HEK293 (cell line): ENCODE results near the gene MTCL1.

Experiments
- ZFP41 ChIP-seq: fragments of 450-650 bp; formaldehyde crosslinking; IDR thresholded peaks from 2 replicates; pipeline ENCODE4 v1.5.1; 2016; ENCODE audit warnings: missing biosample characterization, missing genetic modification characterization, borderline replicate concordance
- ZNF175 ChIP-seq: fragments of 450-650 bp; formaldehyde crosslinking; IDR thresholded peaks from 2 replicates; pipeline ENCODE4 v1.5.1; 2016; ENCODE audit warnings: missing biosample characterization, missing genetic modification characterization
- TF ChIP-seq, protein P1 (sequence below): fragments of 450-650 bp; formaldehyde crosslinking; IDR thresholded peaks from 2 replicates; pipeline ENCODE4 v1.5.1; 2016; ENCODE audit warnings: missing biosample characterization, missing genetic modification characterization

DNA sequence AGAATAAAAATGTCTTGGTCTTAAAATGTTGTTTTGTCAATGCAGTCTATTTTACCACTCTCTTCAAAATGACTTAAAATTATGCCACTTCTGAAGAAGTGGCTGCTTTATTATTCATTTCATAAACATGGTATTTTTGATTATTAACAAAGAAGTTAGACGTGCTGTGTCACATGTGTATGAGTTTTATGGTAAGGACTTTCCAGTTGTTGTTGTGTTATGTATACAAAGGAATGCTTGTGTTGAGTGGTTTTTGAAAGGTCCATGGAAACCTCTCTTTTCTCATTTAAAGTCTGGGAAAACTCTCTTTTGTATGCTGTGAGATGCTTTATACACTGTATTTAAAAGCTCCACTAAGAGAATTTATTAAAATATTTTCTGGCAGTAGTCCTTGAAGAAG, 116.2 kb downstream of the MTCL1 start:
- no peak for TF ChIP-seq ZFP41 (tag by site-specific recombination)
- TF ChIP-seq, protein P1, sequence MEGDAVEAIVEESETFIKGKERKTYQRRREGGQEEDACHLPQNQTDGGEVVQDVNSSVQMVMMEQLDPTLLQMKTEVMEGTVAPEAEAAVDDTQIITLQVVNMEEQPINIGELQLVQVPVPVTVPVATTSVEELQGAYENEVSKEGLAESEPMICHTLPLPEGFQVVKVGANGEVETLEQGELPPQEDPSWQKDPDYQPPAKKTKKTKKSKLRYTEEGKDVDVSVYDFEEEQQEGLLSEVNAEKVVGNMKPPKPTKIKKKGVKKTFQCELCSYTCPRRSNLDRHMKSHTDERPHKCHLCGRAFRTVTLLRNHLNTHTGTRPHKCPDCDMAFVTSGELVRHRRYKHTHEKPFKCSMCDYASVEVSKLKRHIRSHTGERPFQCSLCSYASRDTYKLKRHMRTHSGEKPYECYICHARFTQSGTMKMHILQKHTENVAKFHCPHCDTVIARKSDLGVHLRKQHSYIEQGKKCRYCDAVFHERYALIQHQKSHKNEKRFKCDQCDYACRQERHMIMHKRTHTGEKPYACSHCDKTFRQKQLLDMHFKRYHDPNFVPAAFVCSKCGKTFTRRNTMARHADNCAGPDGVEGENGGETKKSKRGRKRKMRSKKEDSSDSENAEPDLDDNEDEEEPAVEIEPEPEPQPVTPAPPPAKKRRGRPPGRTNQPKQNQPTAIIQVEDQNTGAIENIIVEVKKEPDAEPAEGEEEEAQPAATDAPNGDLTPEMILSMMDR = no peak
- TF ChIP-seq ZNF175 = no peak
